ENCODE measurements around the gene ESYT3.
"Not testable (repeated sequence)": the region's sequence is repeated elsewhere in the genome, so short reads cannot be mapped to it uniquely, and the experiment has no call there.

The ESYT3 gene

DNA sequence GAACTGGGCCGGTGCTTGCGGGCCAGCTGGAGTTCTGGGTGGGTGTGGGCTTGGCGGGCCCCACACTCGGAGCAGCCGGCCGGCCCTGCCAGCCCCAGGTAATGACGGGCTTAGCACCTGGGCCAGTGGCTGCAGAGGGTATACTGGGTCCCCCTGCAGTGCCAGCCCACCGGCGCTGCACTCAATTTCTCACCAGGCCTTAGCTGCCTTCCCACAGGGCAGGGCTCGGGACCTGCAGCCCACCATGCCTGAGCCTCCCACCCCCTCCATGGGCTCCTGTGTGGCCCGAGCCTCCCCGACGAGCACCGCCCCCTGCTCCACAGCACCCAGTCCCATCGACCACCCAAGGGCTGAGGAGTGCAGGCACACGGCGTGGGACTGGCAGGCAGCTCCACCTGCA, 50.3 kb downstream of the ESYT3 start:
- DNase-seq (ENCODE audit: low read depth in 1 of 2, low spot score in 1 of 2), result not testable (repeated sequence)

DNA sequence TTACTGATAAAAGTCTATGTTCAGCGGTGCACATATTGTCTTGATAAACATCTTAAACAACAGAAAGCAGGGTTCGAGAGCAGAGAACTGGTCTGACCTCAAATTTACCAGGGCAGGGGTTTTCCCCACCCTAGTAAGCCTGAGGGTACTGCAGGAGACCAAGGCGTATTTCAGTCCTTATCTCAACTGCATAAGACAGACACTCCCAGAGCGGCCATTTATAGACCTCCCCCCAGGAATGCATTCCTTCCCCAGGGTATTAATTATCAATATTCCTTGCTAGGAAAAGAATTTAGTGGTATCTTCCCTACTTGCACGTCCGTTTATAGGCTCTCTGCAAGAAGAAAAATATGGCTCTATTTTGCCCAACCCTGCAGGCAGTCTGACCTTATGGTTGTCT, 52.2 kb downstream of the ESYT3 start:
- not testable (repeated sequence) for DNase-seq (ENCODE audit: low read depth in 1 of 2, low spot score in 1 of 2)

GRCh38 chr3:138491971-138492370, 57.6 kb downstream of the ESYT3 start:
- no peak for DNase-seq (ENCODE audit: low read depth in 1 of 2, low spot score in 1 of 2)

- DNase-seq (ENCODE audit: low read depth in 1 of 2, low spot score in 1 of 2), result no peak
These were observed 58.7 kb downstream of the ESYT3 start for GRCh38 chr3:138492980-138493675.

GRCh38 chr3:138493804-138494606, 59.6 kb downstream of the ESYT3 start:
- DNase-seq (ENCODE audit: low read depth in 1 of 2, low spot score in 1 of 2), result no peak

DNA sequence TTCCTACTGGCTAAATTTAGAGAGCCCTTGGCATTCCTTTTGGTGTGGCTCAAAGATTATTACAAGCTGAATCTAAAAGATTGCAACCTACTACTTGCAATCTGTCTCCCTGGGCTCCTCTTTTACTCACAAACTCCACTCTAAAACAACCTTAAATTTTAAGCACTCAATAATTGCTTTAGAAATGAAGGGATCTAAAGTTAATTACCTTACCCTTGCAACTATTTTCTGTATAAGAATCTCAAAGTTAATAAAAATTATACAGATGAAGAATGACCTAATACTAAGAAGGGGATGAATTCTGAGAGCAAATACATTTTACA, 60.2 kb downstream of the ESYT3 start:
- no peak for DNase-seq (ENCODE audit: low read depth in 1 of 2, low spot score in 1 of 2)

DNA sequence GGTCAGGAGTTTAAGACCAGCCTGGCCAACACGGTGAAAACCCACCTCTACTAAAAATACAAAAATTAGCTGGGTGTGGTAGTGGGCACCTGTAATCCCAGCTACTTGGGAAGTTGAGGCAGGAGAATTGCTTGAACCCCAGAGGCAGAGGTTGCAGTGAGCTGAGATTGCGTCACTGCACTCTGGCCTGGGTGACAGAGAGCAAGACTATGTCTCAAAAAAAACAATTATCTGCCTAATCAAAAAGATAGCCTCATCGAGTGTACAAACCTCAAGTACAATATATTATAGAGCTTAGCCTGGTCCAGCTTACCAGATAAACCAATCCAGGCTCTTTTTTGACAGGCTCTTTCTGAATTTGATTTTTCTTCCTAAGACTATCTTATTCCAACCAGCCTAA, 61.2 kb downstream of the ESYT3 start:
- not testable (repeated sequence) for DNase-seq (ENCODE audit: low read depth in 1 of 2, low spot score in 1 of 2)

DNA sequence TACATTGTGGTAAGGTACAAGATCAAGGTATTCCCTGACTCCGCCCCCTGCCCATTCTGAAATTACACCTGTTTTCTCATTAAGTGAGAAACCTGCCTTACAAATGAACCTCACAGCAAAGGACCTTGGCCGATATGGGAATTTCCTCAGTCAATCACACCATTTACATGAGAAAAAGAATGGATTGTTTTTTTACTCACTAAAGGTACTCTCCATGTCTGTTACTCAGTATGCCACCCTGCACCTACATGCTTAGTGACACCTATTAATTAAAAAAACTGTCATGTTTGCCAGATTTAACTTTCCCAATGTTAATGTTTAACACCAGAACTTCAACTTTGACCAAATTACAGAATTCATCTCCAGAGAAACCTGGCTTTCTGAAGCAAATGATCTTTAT, 62.0 kb downstream of the ESYT3 start:
- DNase-seq (ENCODE audit: low read depth in 1 of 2, low spot score in 1 of 2), result no peak

GRCh38 chr3:138497021-138497420, 62.6 kb downstream of the ESYT3 start:
- DNase-seq (ENCODE audit: low read depth in 1 of 2, low spot score in 1 of 2), result no peak

DNA sequence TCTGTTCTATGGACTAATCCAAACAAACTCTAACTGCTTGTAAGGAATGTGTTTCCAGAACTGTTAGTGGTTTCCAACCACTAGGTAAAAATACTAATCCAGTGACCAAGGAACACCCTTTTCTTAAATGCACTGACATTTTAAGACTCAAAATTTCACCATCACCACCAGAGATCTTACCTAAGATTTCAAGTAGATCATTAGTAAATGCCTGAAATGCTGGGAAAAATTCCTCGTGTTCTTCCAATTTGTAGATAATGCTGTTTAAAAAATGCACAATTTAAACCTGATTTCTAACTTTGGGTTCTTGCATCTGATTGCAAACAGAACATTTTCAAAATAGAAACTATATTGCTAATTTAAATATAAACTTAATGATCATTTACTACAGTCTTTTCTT, 63.4 kb downstream of the ESYT3 start:
- DNase-seq (ENCODE audit: low read depth in 1 of 2, low spot score in 1 of 2), result no peak

DNA sequence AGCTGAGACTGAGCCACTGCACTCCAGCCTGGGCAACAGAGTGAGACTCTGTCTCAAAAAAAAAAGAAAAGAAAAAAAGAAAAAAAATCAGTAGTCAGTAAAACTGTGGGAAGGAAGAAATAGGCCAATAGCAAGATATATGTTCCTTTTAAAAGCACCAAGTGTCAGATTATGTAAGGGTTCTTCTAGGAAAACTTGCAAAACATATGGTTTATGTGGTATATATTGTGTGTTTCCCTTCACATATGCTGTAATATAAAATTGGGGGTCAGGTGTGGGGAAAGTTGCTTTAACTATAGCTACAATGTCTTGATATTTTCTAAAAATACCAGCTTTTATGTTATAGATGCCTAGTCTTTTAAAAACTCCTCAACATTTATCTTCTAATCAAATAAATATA, 64.6 kb downstream of the ESYT3 start:
- DNase-seq (ENCODE audit: low read depth in 1 of 2, low spot score in 1 of 2), result no peak

- no peak for DNase-seq (ENCODE audit: low read depth in 1 of 2, low spot score in 1 of 2)
These were observed 73.1 kb downstream of the ESYT3 start for GRCh38 chr3:138507524-138507923.

GRCh38 chr3:138509586-138509985, 75.2 kb downstream of the ESYT3 start:
- DNase-seq (ENCODE audit: low read depth in 1 of 2, low spot score in 1 of 2), result no peak

DNA sequence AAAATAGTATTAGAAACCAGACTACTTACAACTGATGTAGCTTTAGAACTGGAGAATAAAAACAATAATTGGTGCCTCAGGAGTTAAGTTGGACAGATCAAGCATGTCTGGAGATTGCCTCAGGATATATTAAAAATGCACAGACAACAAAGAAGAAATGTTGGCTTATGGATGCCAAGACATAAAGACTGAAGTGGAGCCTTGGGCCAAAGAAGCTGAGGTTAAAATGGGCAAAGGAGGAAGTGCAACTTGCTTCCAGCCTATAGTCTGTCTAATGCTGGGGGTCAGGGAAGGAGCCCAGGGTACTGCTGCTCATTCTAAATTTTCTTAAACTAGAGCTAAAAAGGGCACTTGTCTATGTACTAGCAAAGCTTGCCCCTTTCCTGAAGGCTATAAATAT, 77.5 kb downstream of the ESYT3 start:
- no peak for DNase-seq (ENCODE audit: low read depth in 1 of 2, low spot score in 1 of 2)

DNA sequence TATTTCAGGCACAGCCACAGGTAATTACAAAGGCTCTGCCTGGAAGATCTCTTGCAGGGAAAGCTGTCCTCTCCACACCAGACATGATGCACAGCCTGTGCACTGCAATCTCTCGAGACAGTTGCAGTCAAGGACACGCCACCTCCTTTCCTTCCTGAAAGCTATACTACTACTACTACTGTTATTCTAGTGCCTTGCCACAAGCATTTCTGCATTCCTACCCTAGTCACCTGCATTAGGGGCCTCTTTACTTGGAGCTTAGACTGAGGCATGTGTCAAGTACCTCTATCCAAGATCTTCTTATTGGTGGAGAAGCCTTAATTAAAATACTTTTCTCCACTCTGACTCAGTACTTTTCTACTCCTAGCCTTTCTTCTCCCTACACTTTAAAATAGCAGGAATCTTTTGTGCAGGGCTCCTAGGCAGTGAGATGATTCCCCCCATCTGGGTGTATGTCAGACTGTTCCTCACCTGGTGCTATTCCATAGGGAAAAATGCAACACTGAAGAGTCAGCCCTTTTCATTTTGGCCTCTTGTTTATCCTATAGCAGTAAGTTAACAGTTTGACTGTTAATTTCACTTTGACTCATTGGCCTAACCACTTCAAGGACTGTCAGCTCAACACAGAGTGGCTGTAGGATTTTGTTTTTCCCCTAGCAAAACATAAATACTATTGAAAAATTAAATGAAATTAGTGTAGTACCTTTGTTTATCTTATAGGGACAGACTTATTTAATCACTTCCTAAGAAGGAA, 78.9 kb downstream of the ESYT3 start:
- no peak for DNase-seq (ENCODE audit: low read depth in 1 of 2, low spot score in 1 of 2)

GRCh38 chr3:138521445-138521844, 87.0 kb downstream of the ESYT3 start:
- DNase-seq (ENCODE audit: low read depth in 1 of 2, low spot score in 1 of 2), result not testable (repeated sequence)

Measured in stimulated activated CD4-positive, alpha-beta T cell treated with anti-CD3 and anti-CD28 coated beads, Interleukin-15, amount 100 ng/mL, for 1 hour (primary cell).